ENCODE measurements around the gene AUTS2. TPM values are rescaled to one million over a fixed set of nuclear protein-coding genes. Genes with fewer than 3 reads are reported as not detected.

The AUTS2 gene
- total RNA-seq, 1 experiment from 2014 or later: 50.0 TPM

DNA sequence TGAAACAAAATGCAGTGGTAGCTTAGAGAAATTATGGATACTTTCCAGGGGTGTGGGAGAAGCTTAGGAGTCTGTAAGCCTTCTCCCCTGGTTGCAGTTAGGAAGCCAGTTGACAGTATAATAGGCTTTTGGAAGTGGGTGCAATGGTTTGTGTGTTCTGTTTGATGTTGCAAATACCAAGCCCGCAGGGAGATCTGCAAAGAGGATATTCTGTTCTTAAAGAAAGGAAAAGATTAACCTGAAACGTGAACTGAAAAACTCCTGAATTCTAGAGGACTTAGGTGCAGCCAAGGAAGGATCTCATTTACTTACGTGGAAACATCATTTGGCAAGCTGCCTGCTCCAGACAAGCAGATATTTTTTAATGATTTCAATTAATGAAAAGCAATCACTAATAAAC lies 496.6 kb downstream of the AUTS2 start:
- H3K27me3 Mint-ChIP-seq (ENCODE audit: low read depth): no peaks in the 10 kb centered on the region
- H3K9me3 Mint-ChIP-seq: no peaks in the 10 kb centered on the region
- peaks cover 11% of the 10 kb centered on the region for H3K4me1 Mint-ChIP-seq

DNA sequence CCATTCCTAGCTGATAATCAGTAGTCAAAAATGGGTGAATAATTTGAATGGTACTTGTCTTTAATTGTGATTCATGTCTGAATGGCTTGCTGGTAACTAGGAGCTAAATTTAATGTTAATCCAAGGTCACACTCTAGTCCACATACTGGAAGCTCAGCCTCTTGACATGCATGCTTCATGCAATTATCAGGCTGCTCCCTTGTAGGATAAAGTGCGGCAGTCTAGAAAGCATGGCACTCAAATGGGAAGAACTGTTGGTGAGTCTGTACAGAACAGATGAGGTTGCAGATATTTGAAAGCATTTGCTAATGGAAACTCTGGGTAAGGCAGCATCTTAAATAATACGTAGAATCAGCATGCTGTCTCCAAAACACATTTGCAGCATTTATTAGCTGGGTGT lies 499.4 kb downstream of the AUTS2 start:
- ChIA-PET POLR2A (no interaction called here), CTCF (no interaction called here)
- H3K27ac Mint-ChIP-seq: no peak overlapping the region
- H3K4me3 Mint-ChIP-seq: no peak overlapping the region
- H3K36me3 Mint-ChIP-seq: no peaks in the 10 kb centered on the region
- no peaks in the 10 kb centered on the region for H3K27me3 Mint-ChIP-seq (ENCODE audit: low read depth)
- H3K4me1 Mint-ChIP-seq: peaks cover 11% of the 10 kb centered on the region
- H3K9me3 Mint-ChIP-seq: no peaks in the 10 kb centered on the region
- no peak for ATAC-seq
- no peak for DNase-seq (ENCODE audit: low spot score)
- TF ChIP-seq SMAD4 (CRISPR knock-in tag; IDR thresholded peaks at IDR 0.05) (no peak), GABPB1 (CRISPR knock-in tag; IDR thresholded peaks at IDR 0.05) (no peak), KAT7 (CRISPR knock-in tag; IDR thresholded peaks at IDR 0.05; ENCODE audit: borderline replicate concordance) (no peak), ZNF138 (CRISPR knock-in tag; conservative IDR thresholded peaks at IDR 0.05) (no peak), NR1H2 (CRISPR knock-in tag; IDR thresholded peaks at IDR 0.05) (no peak), ZNF219 (CRISPR knock-in tag; IDR thresholded peaks at IDR 0.05; ENCODE audit: borderline replicate concordance) (no peak)
- TF ChIP-seq, protein P1, sequence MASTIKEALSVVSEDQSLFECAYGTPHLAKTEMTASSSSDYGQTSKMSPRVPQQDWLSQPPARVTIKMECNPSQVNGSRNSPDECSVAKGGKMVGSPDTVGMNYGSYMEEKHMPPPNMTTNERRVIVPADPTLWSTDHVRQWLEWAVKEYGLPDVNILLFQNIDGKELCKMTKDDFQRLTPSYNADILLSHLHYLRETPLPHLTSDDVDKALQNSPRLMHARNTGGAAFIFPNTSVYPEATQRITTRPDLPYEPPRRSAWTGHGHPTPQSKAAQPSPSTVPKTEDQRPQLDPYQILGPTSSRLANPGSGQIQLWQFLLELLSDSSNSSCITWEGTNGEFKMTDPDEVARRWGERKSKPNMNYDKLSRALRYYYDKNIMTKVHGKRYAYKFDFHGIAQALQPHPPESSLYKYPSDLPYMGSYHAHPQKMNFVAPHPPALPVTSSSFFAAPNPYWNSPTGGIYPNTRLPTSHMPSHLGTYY (CRISPR knock-in tag; IDR thresholded peaks at IDR 0.05): no peak
- TF ChIP-seq, protein P2, sequence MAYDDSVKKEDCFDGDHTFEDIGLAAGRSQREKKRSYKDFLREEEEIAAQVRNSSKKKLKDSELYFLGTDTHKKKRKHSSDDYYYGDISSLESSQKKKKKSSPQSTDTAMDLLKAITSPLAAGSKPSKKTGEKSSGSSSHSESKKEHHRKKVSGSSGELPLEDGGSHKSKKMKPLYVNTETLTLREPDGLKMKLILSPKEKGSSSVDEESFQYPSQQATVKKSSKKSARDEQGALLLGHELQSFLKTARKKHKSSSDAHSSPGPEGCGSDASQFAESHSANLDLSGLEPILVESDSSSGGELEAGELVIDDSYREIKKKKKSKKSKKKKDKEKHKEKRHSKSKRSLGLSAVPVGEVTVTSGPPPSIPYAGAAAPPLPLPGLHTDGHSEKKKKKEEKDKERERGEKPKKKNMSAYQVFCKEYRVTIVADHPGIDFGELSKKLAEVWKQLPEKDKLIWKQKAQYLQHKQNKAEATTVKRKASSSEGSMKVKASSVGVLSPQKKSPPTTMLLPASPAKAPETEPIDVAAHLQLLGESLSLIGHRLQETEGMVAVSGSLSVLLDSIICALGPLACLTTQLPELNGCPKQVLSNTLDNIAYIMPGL (CRISPR knock-in tag; IDR thresholded peaks at IDR 0.05): no peak
- TF ChIP-seq, protein P3, sequence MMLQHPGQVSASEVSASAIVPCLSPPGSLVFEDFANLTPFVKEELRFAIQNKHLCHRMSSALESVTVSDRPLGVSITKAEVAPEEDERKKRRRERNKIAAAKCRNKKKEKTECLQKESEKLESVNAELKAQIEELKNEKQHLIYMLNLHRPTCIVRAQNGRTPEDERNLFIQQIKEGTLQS (CRISPR knock-in tag; conservative IDR thresholded peaks at IDR 0.05): no peak
- TF ChIP-seq, protein P4, sequence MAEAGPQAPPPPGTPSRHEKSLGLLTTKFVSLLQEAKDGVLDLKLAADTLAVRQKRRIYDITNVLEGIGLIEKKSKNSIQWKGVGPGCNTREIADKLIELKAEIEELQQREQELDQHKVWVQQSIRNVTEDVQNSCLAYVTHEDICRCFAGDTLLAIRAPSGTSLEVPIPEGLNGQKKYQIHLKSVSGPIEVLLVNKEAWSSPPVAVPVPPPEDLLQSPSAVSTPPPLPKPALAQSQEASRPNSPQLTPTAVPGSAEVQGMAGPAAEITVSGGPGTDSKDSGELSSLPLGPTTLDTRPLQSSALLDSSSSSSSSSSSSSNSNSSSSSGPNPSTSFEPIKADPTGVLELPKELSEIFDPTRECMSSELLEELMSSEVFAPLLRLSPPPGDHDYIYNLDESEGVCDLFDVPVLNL (CRISPR knock-in tag; IDR thresholded peaks at IDR 0.05; ENCODE audit: borderline replicate concordance, low read depth): no peak

More for the DNA sequence above, 496.6 kb downstream of the AUTS2 start:
- TF ChIP-seq ZNF671 (CRISPR knock-in tag; IDR thresholded peaks at IDR 0.05): no peak
- TF ChIP-seq, protein P1 (CRISPR knock-in tag; IDR thresholded peaks at IDR 0.05): no peak
- TF ChIP-seq RORB (CRISPR knock-in tag; IDR thresholded peaks at IDR 0.05): no peak
- TF ChIP-seq, protein P5, sequence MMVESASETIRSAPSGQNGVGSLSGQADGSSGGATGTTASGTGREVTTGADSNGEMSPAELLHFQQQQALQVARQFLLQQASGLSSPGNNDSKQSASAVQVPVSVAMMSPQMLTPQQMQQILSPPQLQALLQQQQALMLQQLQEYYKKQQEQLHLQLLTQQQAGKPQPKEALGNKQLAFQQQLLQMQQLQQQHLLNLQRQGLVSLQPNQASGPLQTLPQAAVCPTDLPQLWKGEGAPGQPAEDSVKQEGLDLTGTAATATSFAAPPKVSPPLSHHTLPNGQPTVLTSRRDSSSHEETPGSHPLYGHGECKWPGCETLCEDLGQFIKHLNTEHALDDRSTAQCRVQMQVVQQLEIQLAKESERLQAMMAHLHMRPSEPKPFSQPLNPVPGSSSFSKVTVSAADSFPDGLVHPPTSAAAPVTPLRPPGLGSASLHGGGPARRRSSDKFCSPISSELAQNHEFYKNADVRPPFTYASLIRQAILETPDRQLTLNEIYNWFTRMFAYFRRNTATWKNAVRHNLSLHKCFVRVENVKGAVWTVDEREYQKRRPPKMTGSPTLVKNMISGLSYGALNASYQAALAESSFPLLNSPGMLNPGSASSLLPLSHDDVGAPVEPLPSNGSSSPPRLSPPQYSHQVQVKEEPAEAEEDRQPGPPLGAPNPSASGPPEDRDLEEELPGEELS (CRISPR knock-in tag; IDR thresholded peaks at IDR 0.05): no peak
- no peak for TF ChIP-seq HMGA2 (CRISPR knock-in tag; IDR thresholded peaks at IDR 0.05)
- TF ChIP-seq, protein P6, sequence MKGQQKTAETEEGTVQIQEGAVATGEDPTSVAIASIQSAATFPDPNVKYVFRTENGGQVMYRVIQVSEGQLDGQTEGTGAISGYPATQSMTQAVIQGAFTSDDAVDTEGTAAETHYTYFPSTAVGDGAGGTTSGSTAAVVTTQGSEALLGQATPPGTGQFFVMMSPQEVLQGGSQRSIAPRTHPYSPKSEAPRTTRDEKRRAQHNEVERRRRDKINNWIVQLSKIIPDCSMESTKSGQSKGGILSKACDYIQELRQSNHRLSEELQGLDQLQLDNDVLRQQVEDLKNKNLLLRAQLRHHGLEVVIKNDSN (CRISPR knock-in tag; IDR thresholded peaks at IDR 0.05): no peak
- no peak for TF ChIP-seq ZNF416 (CRISPR knock-in tag; IDR thresholded peaks at IDR 0.05)
- TF ChIP-seq ZNF219 (CRISPR knock-in tag; IDR thresholded peaks at IDR 0.05; ENCODE audit: borderline replicate concordance): no peak
- no peak for TF ChIP-seq IRF2 (CRISPR knock-in tag; IDR thresholded peaks at IDR 0.05; ENCODE audit: borderline replicate concordance, low read depth)
- TF ChIP-seq, protein P7, sequence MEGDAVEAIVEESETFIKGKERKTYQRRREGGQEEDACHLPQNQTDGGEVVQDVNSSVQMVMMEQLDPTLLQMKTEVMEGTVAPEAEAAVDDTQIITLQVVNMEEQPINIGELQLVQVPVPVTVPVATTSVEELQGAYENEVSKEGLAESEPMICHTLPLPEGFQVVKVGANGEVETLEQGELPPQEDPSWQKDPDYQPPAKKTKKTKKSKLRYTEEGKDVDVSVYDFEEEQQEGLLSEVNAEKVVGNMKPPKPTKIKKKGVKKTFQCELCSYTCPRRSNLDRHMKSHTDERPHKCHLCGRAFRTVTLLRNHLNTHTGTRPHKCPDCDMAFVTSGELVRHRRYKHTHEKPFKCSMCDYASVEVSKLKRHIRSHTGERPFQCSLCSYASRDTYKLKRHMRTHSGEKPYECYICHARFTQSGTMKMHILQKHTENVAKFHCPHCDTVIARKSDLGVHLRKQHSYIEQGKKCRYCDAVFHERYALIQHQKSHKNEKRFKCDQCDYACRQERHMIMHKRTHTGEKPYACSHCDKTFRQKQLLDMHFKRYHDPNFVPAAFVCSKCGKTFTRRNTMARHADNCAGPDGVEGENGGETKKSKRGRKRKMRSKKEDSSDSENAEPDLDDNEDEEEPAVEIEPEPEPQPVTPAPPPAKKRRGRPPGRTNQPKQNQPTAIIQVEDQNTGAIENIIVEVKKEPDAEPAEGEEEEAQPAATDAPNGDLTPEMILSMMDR (IDR thresholded peaks at IDR 0.05): no peak
- TF ChIP-seq NFYB (CRISPR knock-in tag; conservative IDR thresholded peaks at IDR 0.05; ENCODE audit: low read depth): no peak
- TF ChIP-seq, protein P8, sequence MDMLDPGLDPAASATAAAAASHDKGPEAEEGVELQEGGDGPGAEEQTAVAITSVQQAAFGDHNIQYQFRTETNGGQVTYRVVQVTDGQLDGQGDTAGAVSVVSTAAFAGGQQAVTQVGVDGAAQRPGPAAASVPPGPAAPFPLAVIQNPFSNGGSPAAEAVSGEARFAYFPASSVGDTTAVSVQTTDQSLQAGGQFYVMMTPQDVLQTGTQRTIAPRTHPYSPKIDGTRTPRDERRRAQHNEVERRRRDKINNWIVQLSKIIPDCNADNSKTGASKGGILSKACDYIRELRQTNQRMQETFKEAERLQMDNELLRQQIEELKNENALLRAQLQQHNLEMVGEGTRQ (CRISPR knock-in tag; IDR thresholded peaks at IDR 0.05): no peak
- TF ChIP-seq, protein P3 (CRISPR knock-in tag; conservative IDR thresholded peaks at IDR 0.05): no peak
- no peak for TF ChIP-seq KAT7 (CRISPR knock-in tag; IDR thresholded peaks at IDR 0.05; ENCODE audit: borderline replicate concordance)
- TF ChIP-seq PRRX2 (CRISPR knock-in tag; IDR thresholded peaks at IDR 0.05): no peak
- no peak for TF ChIP-seq GRHL2 (CRISPR knock-in tag; IDR thresholded peaks at IDR 0.05; ENCODE audit: insufficient replicate concordance, severe bottlenecking)
- no peak for TF ChIP-seq GTF2I (CRISPR knock-in tag; conservative IDR thresholded peaks at IDR 0.05)
- TF ChIP-seq NR3C1 (CRISPR knock-in tag; conservative IDR thresholded peaks at IDR 0.05; ENCODE audit: low read depth): no peak
- CTCF ChIA-PET: no interaction called here
- Mint-ChIP-seq H3K36me3 (no peaks in the 10 kb centered on the region), H3K27ac (no peak overlapping the region), H3K4me3 (no peak overlapping the region)
- ATAC-seq: no peak
- POLR2A ChIA-PET: no interaction called here
- no peak for DNase-seq (ENCODE audit: low spot score)
